Activated T-helper 1 cell treated with anti-CD3 and anti-CD28 coated beads, Interleukin-12 subunit alpha, Interleukin-12 subunit beta, Interleukin-2, Interleukin-4 antibody, amounts not matched to agents 30 ng/mL and 10 ng/mL and 1 ng/mL, durations not matched to agents 14 hours and 24 hours and 36 hours (primary cell): ENCODE results near the gene CLIP1. TPM values are rescaled to one million over a fixed set of nuclear protein-coding genes. Genes with fewer than 3 reads are reported as not detected.

Experiments
- DNase-seq: peaks from one replicate; pipeline ENCODE4 v3.0.0; 2021; ENCODE audit warnings: low spot score
- H3K27ac Mint-ChIP-seq: one replicate; pipeline ENCODE4 v1.8.0; 2021; ENCODE audit warnings: mild to moderate bottlenecking, mixed read lengths
- H3K27me3 Mint-ChIP-seq: one replicate; pipeline ENCODE4 v1.8.0; 2022; ENCODE audit warnings: mild to moderate bottlenecking, moderate library complexity, mixed read lengths; ENCODE audit not compliant: insufficient read depth
- H3K36me3 Mint-ChIP-seq: one replicate; pipeline ENCODE4 v1.8.0; 2021; ENCODE audit warnings: low read depth, mixed read lengths
- H3K4me1 Mint-ChIP-seq: one replicate; pipeline ENCODE4 v1.8.0; 2021; ENCODE audit warnings: low read depth, mixed read lengths
- H3K4me3 Mint-ChIP-seq: one replicate; pipeline ENCODE4 v1.8.0; 2021; ENCODE audit warnings: mild to moderate bottlenecking, moderate library complexity, mixed read lengths
- H3K9me3 Mint-ChIP-seq: one replicate; pipeline ENCODE4 v1.8.0; 2021; ENCODE audit warnings: mixed read lengths
- intact Hi-C: fragments of 100-400 bp; cut with micrococcal nuclease; formaldehyde crosslinking; loops from one replicate; pipeline ENCODE4 v1.15.1; 2024
- total RNA-seq: library from RNA; stranded (reverse); gene quantifications from 2 replicates; pipeline ENCODE4 v1.2.3, GENCODE V29; 2022

Gene CLIP1
- total RNA-seq, 1 donor from 2014 or later, result 64.1 TPM

GRCh38 chr12:122232691-122233090 lies 189.8 kb downstream of the CLIP1 start:
- peaks cover 26% of the 10 kb centered on the region for H3K36me3 Mint-ChIP-seq
- H3K4me3 Mint-ChIP-seq, result no peak overlapping the region
- no peak overlapping the region for H3K27ac Mint-ChIP-seq
- H3K27me3 Mint-ChIP-seq, result no peaks in the 10 kb centered on the region
- no peaks in the 10 kb centered on the region for H3K9me3 Mint-ChIP-seq
- no peak for DNase-seq
- intact Hi-C loops, result no loop called here
- H3K4me1 Mint-ChIP-seq, result peaks cover 7% of the 10 kb centered on the region

- DNase-seq, result no peak
- Mint-ChIP-seq H3K36me3 (peaks cover 25% of the 10 kb centered on the region), H3K9me3 (no peaks in the 10 kb centered on the region), H3K27me3 (no peaks in the 10 kb centered on the region), H3K4me1 (peaks cover 19% of the 10 kb centered on the region), H3K4me3 (no peak overlapping the region), H3K27ac (no peak overlapping the region)
- intact Hi-C loops, result no loop called here
Measured at GRCh38 chr12:122230798-122231197, 191.7 kb downstream of the CLIP1 start.

GRCh38 chr12:122228092-122228491 lies 194.4 kb downstream of the CLIP1 start:
- intact Hi-C loops, result loop anchor here (5.0 to 10.0 kb wide), 2 partner anchors 436 to 1007 kb away; partner anchors contain the start of genes MPHOSPH9, MTRFR and RHOF
- Mint-ChIP-seq H3K9me3 (no peaks in the 10 kb centered on the region), H3K36me3 (peaks cover 16% of the 10 kb centered on the region), H3K27ac (no peak overlapping the region), H3K4me1 (peaks cover 32% of the 10 kb centered on the region), H3K4me3 (peak overlapping the region; percentile 75), H3K27me3 (no peaks in the 10 kb centered on the region)
- no peak for DNase-seq

GRCh38 chr12:122227341-122227740 lies 195.1 kb downstream of the CLIP1 start:
- Mint-ChIP-seq H3K9me3 (no peaks in the 10 kb centered on the region), H3K4me3 (peak overlapping the region; percentile 75), H3K4me1 (peaks cover 32% of the 10 kb centered on the region), H3K27ac (no peak overlapping the region), H3K27me3 (no peaks in the 10 kb centered on the region), H3K36me3 (peaks cover 14% of the 10 kb centered on the region)
- intact Hi-C loops, result loop anchor here (2.0 to 10.0 kb wide), 5 partner anchors 17 to 1007 kb away; partner anchors contain the start of genes MPHOSPH9, MTRFR, OGFOD2 and RHOF
- no peak for DNase-seq

- H3K4me3 Mint-ChIP-seq, result peak overlapping the region; percentile 75
- H3K27ac Mint-ChIP-seq, result no peak overlapping the region
- DNase-seq, result no peak
- H3K4me1 Mint-ChIP-seq, result peaks cover 32% of the 10 kb centered on the region
- H3K36me3 Mint-ChIP-seq, result peaks cover 14% of the 10 kb centered on the region
- H3K9me3 Mint-ChIP-seq, result no peaks in the 10 kb centered on the region
- intact Hi-C loops, result loop anchor here (1.0 to 10.0 kb wide), 17 partner anchors 18 to 1008 kb away; partner anchors contain the start of genes ANAPC5, B3GNT4, CFAP251 and KNTC1
- no peaks in the 10 kb centered on the region for H3K27me3 Mint-ChIP-seq
Measured at GRCh38 chr12:122226366-122227125, 195.9 kb downstream of the CLIP1 start.

- H3K36me3 Mint-ChIP-seq, result peaks cover 17% of the 10 kb centered on the region
- H3K4me3 Mint-ChIP-seq, result peak within 1 kb of the TSS; percentile 91
- no peaks in the 10 kb centered on the region for H3K9me3 Mint-ChIP-seq
- peaks cover 32% of the 10 kb centered on the region for H3K4me1 Mint-ChIP-seq
- DNase-seq, result peak; percentile 100
- peak within 1 kb of the TSS; percentile 90 for H3K27ac Mint-ChIP-seq
- intact Hi-C loops, result loop anchor here (1.0 to 10.0 kb wide), 17 partner anchors 19 to 1009 kb away; partner anchors contain the start of genes ANAPC5, B3GNT4, CFAP251 and KNTC1
- no peaks in the 10 kb centered on the region for H3K27me3 Mint-ChIP-seq
Measured at GRCh38 chr12:122225683-122226365, 196.6 kb downstream of the CLIP1 start, which contains the start of gene DIABLO. Gene DIABLO (minus strand): TSS chr12:122226052. CDS start chr12:122226014, 38 bp downstream.

Other genes starting within 250 kb of the CLIP1 start
- 5.5 and 6.6 TPM in 2 replicates for gene IL31, start 248.4 kb downstream of the CLIP1 start, total RNA-seq
- gene LRRC43, start 239.5 kb downstream of the CLIP1 start, total RNA-seq, result 0.26 TPM in 1 of 2 replicates, not detected in the other
- gene B3GNT4, start 219.0 kb downstream of the CLIP1 start, total RNA-seq, result 0.29 TPM in 2 replicates
- 58.1 and 59.2 TPM in 2 replicates for gene DIABLO, start 196.6 kb downstream of the CLIP1 start, total RNA-seq
- gene VPS33A, start 156.2 kb downstream of the CLIP1 start, total RNA-seq, result 25.6 and 28.7 TPM in 2 replicates
- 42.5 and 48.4 TPM in 2 replicates for gene ZCCHC8, start 78.3 kb upstream of the CLIP1 start, total RNA-seq
- 101 and 103 TPM in 2 replicates for gene RSRC2, start 104.3 kb upstream of the CLIP1 start, total RNA-seq
- 122 and 126 TPM in 2 replicates for gene KNTC1, start 104.6 kb upstream of the CLIP1 start, total RNA-seq